ENCODE data around the gene STEAP3. TPM values are rescaled to one million over a fixed set of nuclear protein-coding genes. Genes with fewer than 3 reads are reported as not detected.

Gene STEAP3
- total RNA-seq, 1 experiment from 2014 or later: 30.5 TPM

GRCh38 chr2:119264781-119265692, 41.4 kb downstream of the STEAP3 start:
- H3K4me1 Mint-ChIP-seq (ENCODE audit: low read depth, unreplicated experiment): no peaks in the 10 kb centered on the region
- H3K27me3 Mint-ChIP-seq (ENCODE audit: unreplicated experiment): no peaks in the 10 kb centered on the region
- DNase-seq: peak; percentile 67
- no peak overlapping the region for H3K27ac Mint-ChIP-seq (ENCODE audit: unreplicated experiment)
- peak; percentile 82 for TF ChIP-seq CTCF (IDR thresholded peaks at IDR 0.05; ENCODE audit: unreplicated experiment)
- CTCF ChIA-PET: interaction anchor here (0.5 to 1.2 kb wide), 4 partner anchors 11 to 1073 kb away, joined by 3 to 8 read pairs (median 4); no protein-coding TSS in a partner anchor
- TSS peak; percentile 23 for BruUV-seq (replicated peaks)
- peaks cover 8% of the 10 kb centered on the region for H3K36me3 Mint-ChIP-seq (ENCODE audit: insufficient read depth, unreplicated experiment)
- H3K9me3 Mint-ChIP-seq (ENCODE audit: low read depth, unreplicated experiment): no peaks in the 10 kb centered on the region
- no peak overlapping the region for H3K4me3 Mint-ChIP-seq (ENCODE audit: low read depth, unreplicated experiment)
- intact Hi-C loops (cut with micrococcal nuclease; ENCODE audit: unreplicated experiment): loop anchor here (1.0 to 5.0 kb wide), 2 partner anchors 238 to 254 kb away; no protein-coding TSS in a partner anchor

GRCh38 chr2:119265693-119266066, 42.0 kb downstream of the STEAP3 start:
- Mint-ChIP-seq H3K27ac (ENCODE audit: unreplicated experiment) (no peak overlapping the region), H3K4me3 (ENCODE audit: low read depth, unreplicated experiment) (no peak overlapping the region), H3K4me1 (ENCODE audit: low read depth, unreplicated experiment) (no peaks in the 10 kb centered on the region), H3K27me3 (ENCODE audit: unreplicated experiment) (no peaks in the 10 kb centered on the region), H3K9me3 (ENCODE audit: low read depth, unreplicated experiment) (no peaks in the 10 kb centered on the region), H3K36me3 (ENCODE audit: insufficient read depth, unreplicated experiment) (peaks cover 8% of the 10 kb centered on the region)
- BruUV-seq (replicated peaks): no TSS peak
- no peak for DNase-seq
- TF ChIP-seq CTCF (IDR thresholded peaks at IDR 0.05; ENCODE audit: unreplicated experiment): no peak
- CTCF ChIA-PET: interaction anchor here (0.6 kb wide), 1 partner anchor 18 kb away, joined by 3 read pairs; no protein-coding TSS in a partner anchor
- intact Hi-C loops (cut with micrococcal nuclease; ENCODE audit: unreplicated experiment): loop anchor here (1.0 to 5.0 kb wide), 2 partner anchors 238 to 254 kb away; no protein-coding TSS in a partner anchor

- Mint-ChIP-seq H3K9me3 (ENCODE audit: low read depth, unreplicated experiment) (no peaks in the 10 kb centered on the region), H3K4me1 (ENCODE audit: low read depth, unreplicated experiment) (no peaks in the 10 kb centered on the region), H3K36me3 (ENCODE audit: insufficient read depth, unreplicated experiment) (peaks cover 8% of the 10 kb centered on the region), H3K27ac (ENCODE audit: unreplicated experiment) (no peak overlapping the region), H3K27me3 (ENCODE audit: unreplicated experiment) (no peaks in the 10 kb centered on the region), H3K4me3 (ENCODE audit: low read depth, unreplicated experiment) (no peak overlapping the region)
- intact Hi-C loops (cut with micrococcal nuclease; ENCODE audit: unreplicated experiment): loop anchor here (5.0 kb wide), 1 partner anchor 239 kb away; no protein-coding TSS in a partner anchor
- CTCF ChIA-PET: interaction anchor here (0.6 kb wide), 1 partner anchor 18 kb away, joined by 3 read pairs; no protein-coding TSS in a partner anchor
- TF ChIP-seq CTCF (IDR thresholded peaks at IDR 0.05; ENCODE audit: unreplicated experiment): no peak
- no TSS peak for BruUV-seq (replicated peaks)
- DNase-seq: no peak
Observed at GRCh38 chr2:119266091-119266589, 42.5 kb downstream of the STEAP3 start.

GRCh38 chr2:119267604-119268003, 44.0 kb downstream of the STEAP3 start:
- H3K27ac Mint-ChIP-seq (ENCODE audit: unreplicated experiment): no peak overlapping the region
- H3K27me3 Mint-ChIP-seq (ENCODE audit: unreplicated experiment): no peaks in the 10 kb centered on the region
- H3K36me3 Mint-ChIP-seq (ENCODE audit: insufficient read depth, unreplicated experiment): peaks cover 8% of the 10 kb centered on the region
- intact Hi-C loops (cut with micrococcal nuclease; ENCODE audit: unreplicated experiment): loop anchor here (5.0 kb wide), 1 partner anchor 240 kb away; no protein-coding TSS in a partner anchor
- no peak for DNase-seq
- BruUV-seq (replicated peaks): no TSS peak
- CTCF ChIA-PET: no interaction called here
- H3K9me3 Mint-ChIP-seq (ENCODE audit: low read depth, unreplicated experiment): no peaks in the 10 kb centered on the region
- no peak for TF ChIP-seq CTCF (IDR thresholded peaks at IDR 0.05; ENCODE audit: unreplicated experiment)
- H3K4me1 Mint-ChIP-seq (ENCODE audit: low read depth, unreplicated experiment): no peaks in the 10 kb centered on the region
- H3K4me3 Mint-ChIP-seq (ENCODE audit: low read depth, unreplicated experiment): no peak overlapping the region

All from Calu3 (cell line).